OCI-LY7 (cell line): ENCODE measurements around the gene UGT1A4. TPM values are rescaled to one million over a fixed set of nuclear protein-coding genes. Genes with fewer than 3 reads are reported as not detected.

Experiments used
- BruUV-seq: library from RNA; stranded (reverse); fragments of 400-500 nt; replicated peaks from 2 replicates; lab custom pipeline; 2021; lab: Mats Ljungman, UMichigan
- CTCF ChIA-PET: fragments of 300-600 bp; sonication (Branson Sonifier 250); formaldehyde crosslinking; loops from one replicate; lab custom pipeline; 2022; ENCODE audit warnings: antibody characterized with exemption; ENCODE audit not compliant: unreplicated experiment; lab: Charles Lee
- POLR2A ChIA-PET: fragments of 300-600 bp; sonication (Branson Sonifier 250); formaldehyde crosslinking; loops from one replicate; lab custom pipeline; 2022; ENCODE audit warnings: antibody characterized with exemption; lab: Charles Lee
- DNase-seq: peaks from one replicate; pipeline ENCODE4 v3.0.0-alpha.2; 2015; ENCODE audit warnings: low spot score
- H2AFZ ChIP-seq: fragments of 200-600 bp; sonication (generic), shearing (Covaris generic); 2 replicates; pipeline ENCODE4 v1.6.1; 2014; ENCODE audit warnings: mild to moderate bottlenecking, antibody characterized with exemption, low read length, moderate library complexity
- H3K27ac ChIP-seq: fragments of 200-600 bp; sonication (generic); 2 replicates; pipeline ENCODE4 v1.5.1; 2014; ENCODE audit warnings: mixed run types, low read depth, mild to moderate bottlenecking, moderate library complexity, low read length, inconsistent platforms; ENCODE audit not compliant: poor library complexity, severe bottlenecking
- H3K36me3 ChIP-seq: fragments of 200-600 bp; sonication (generic); 2 replicates; pipeline ENCODE4 v1.6.1; 2014; ENCODE audit warnings: mild to moderate bottlenecking, antibody characterized with exemption, low read length, moderate library complexity, mixed read lengths; ENCODE audit not compliant: insufficient read depth
- H3K4me1 ChIP-seq: fragments of 200-600 bp; sonication (generic); 2 replicates; pipeline ENCODE4 v1.5.1; 2014; ENCODE audit warnings: mild to moderate bottlenecking, low read length; ENCODE audit not compliant: insufficient read depth, poor library complexity, severe bottlenecking
- H3K4me2 ChIP-seq: fragments of 200-600 bp; sonication (generic); 2 replicates; pipeline ENCODE4 v1.6.1; 2014; ENCODE audit warnings: mild to moderate bottlenecking, low read length
- H3K4me3 ChIP-seq: fragments of 200-600 bp; sonication (generic); 2 replicates; pipeline ENCODE4 v1.5.1; 2014; ENCODE audit warnings: mild to moderate bottlenecking, low read depth, low read length; ENCODE audit not compliant: poor library complexity, severe bottlenecking
- H3K79me2 ChIP-seq: fragments of 200-600 bp; sonication (generic); 2 replicates; pipeline ENCODE4 v1.6.1; 2016; ENCODE audit warnings: low read depth, mild to moderate bottlenecking, low read length, moderate library complexity, mixed read lengths; ENCODE audit not compliant: insufficient read depth
- H3K9me2 ChIP-seq: fragments of 200-600 bp; sonication (generic); 2 replicates; pipeline ENCODE4 v1.6.1; 2016; ENCODE audit warnings: mild to moderate bottlenecking, low read length, mixed read lengths; ENCODE audit not compliant: insufficient read depth
- H3K9me3 ChIP-seq: fragments of 200-600 bp; sonication (generic); 2 replicates; pipeline ENCODE4 v1.6.1; 2014; ENCODE audit warnings: mild to moderate bottlenecking, mixed run types, low read length, mixed read lengths
- H4K20me1 ChIP-seq: fragments of 200-600 bp; sonication (generic); 2 replicates; pipeline ENCODE4 v1.6.1; 2014; ENCODE audit warnings: mild to moderate bottlenecking, antibody characterized with exemption, low read length, moderate library complexity, mixed read lengths; ENCODE audit not compliant: insufficient read depth
- EZH2phosphoT487 ChIP-seq: fragments of 200-600 bp; sonication (generic); IDR thresholded peaks from 2 replicates; pipeline ENCODE4 v1.6.1; 2018; ENCODE audit warnings: low read depth, borderline replicate concordance, mild to moderate bottlenecking, mixed run types, antibody characterized with exemption, low read length, moderate library complexity, mixed read lengths
- intact Hi-C: fragments of 100-400 bp; cut with micrococcal nuclease; formaldehyde crosslinking; loops from one replicate; pipeline ENCODE4 v1.10.0; 2022; ENCODE audit not compliant: unreplicated experiment
- total RNA-seq, 2 experiments: library from RNA; depleted of rRNA in 1 of 2; stranded (reverse); fragments of >200 nt in 1 of 2; shearing (Covaris generic) in 1 of 2; gene quantifications; 2 replicates each; pipeline ENCODE4 v1.2.3, GENCODE V29; 2014 to 2022
- TF ChIP-seq, protein P1 (sequence below): fragments of 200-600 bp; sonication (generic); conservative IDR thresholded peaks from 2 replicates; pipeline ENCODE4 v1.5.1; 2014; ENCODE audit warnings: mild to moderate bottlenecking, antibody characterized with exemption, low read length, moderate library complexity, mixed read lengths

UGT1A4 gene
- total RNA-seq, 2 experiments from 2014 or later, result not detected

DNA sequence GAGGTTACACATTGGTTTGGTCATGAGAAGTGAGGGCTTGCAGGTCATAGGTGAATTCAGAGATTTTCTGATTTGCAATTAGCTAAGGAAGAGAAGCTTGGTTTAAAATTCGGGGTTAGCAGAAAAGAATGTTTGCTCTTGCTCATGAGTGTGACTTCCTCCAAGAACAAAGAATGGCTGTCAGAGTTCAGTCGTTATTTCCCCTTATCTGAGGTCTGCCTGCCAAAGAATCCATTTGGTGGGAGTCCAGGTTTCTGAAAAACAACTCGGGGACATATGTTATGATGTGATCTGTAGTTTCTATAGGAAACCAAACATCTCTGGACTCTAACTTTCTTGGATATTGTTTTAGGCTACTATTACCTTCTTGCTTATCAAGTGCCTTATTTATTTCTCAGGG, 29.0 kb upstream of the UGT1A4 start:
- POLR2A ChIA-PET, result no interaction called here
- Histone ChIP-seq H3K36me3 (no peaks in the 10 kb centered on the region), H3K4me1 (no peaks in the 10 kb centered on the region), H3K9me2 (no peaks in the 10 kb centered on the region), H3K79me2 (no peaks in the 10 kb centered on the region), H3K9me3 (no peaks in the 10 kb centered on the region), H3K4me3 (no peak overlapping the region), H3K27ac (no peak overlapping the region), H2AFZ (no peak overlapping the region), H4K20me1 (no peaks in the 10 kb centered on the region), H3K4me2 (no peak overlapping the region)
- TF ChIP-seq, protein P1, sequence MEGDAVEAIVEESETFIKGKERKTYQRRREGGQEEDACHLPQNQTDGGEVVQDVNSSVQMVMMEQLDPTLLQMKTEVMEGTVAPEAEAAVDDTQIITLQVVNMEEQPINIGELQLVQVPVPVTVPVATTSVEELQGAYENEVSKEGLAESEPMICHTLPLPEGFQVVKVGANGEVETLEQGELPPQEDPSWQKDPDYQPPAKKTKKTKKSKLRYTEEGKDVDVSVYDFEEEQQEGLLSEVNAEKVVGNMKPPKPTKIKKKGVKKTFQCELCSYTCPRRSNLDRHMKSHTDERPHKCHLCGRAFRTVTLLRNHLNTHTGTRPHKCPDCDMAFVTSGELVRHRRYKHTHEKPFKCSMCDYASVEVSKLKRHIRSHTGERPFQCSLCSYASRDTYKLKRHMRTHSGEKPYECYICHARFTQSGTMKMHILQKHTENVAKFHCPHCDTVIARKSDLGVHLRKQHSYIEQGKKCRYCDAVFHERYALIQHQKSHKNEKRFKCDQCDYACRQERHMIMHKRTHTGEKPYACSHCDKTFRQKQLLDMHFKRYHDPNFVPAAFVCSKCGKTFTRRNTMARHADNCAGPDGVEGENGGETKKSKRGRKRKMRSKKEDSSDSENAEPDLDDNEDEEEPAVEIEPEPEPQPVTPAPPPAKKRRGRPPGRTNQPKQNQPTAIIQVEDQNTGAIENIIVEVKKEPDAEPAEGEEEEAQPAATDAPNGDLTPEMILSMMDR, result no peak
- DNase-seq, result no peak
- no TSS peak for BruUV-seq
- intact Hi-C loops, result no loop called here
- CTCF ChIA-PET, result no interaction called here

DNA sequence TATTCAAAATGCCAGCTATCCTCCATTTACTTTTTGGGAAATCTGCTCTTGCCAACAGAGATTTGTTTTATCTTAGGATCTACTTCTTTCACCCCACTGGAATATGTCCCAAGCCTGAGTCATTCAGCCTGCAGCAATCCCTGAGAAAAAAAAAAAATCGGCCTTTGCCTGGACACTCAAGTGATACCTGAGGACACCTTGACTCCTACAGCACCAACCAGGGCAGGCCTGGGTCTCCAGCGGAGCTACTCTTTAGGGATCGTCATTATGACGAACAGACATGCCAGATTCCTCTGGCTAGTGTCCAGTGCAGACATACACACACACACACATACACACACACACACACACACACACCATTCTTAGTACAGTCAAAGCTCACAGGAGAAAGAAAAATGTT, 28.1 kb upstream of the UGT1A4 start:
- no peak for DNase-seq
- Histone ChIP-seq H3K79me2 (no peaks in the 10 kb centered on the region), H4K20me1 (no peaks in the 10 kb centered on the region), H3K4me2 (no peak overlapping the region), H3K27ac (no peak overlapping the region), H3K4me3 (no peak overlapping the region), H3K9me2 (no peaks in the 10 kb centered on the region), H3K36me3 (no peaks in the 10 kb centered on the region), H2AFZ (no peak overlapping the region), H3K4me1 (no peaks in the 10 kb centered on the region), H3K9me3 (no peaks in the 10 kb centered on the region)
- intact Hi-C loops, result no loop called here
- no TSS peak for BruUV-seq
- no peak for TF ChIP-seq EZH2phosphoT487
- TF ChIP-seq, protein P1, result no peak
- ChIA-PET POLR2A (interaction anchor here (0.9 kb wide), 1 partner anchor 67 kb away, joined by 3 read pairs; no protein-coding TSS in a partner anchor), CTCF (no interaction called here)

DNA sequence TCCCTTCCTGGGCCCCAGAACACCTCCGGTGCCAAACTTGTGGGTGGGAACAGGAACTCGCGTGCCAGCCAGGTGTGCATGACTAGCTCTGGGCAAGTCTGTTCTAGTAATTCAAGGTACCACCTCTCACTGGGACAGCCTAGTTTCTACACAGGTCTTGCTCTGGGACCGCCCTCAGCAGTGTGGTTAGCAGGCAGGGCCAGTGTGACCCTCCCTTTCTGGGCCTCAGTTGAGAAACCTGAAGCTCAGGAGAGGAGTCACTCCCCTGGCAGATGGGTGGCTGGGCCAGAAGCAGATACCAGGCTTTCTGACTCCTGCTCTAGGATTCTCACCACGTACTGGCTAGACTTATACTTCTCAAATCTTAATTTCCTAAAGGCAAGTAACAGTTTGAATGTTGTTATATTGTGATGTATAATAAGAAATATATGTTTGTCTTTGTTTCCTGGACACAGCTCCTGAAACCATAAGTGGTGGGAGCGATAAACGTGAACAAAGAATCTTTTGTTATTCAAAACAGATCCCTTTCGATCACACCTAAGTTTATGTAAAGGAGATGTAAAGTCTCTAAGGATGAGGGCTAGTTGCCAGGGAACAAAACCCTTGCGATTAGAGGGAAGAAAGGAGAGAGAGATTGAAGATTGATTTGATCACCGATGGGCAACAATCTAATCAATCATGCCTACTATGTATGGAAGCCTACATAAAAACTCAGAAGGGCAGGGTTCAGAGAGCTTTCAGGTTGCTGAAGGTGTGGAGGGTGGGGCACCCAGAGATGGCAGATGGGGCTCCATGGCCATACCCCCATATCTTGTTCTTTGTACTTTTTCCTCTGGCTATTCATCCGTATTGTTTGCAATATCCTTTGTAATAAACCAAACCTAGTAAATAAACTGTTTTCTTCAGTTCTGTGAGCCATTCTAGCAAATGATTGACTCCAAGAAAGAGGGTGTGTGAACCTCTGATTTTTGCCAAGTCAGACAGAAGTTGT, 26.8 kb upstream of the UGT1A4 start:
- intact Hi-C loops, result no loop called here
- Histone ChIP-seq H3K27ac (no peak overlapping the region), H3K9me2 (no peaks in the 10 kb centered on the region), H2AFZ (no peak overlapping the region), H3K9me3 (no peaks in the 10 kb centered on the region), H3K79me2 (no peaks in the 10 kb centered on the region), H3K4me3 (no peak overlapping the region), H3K36me3 (no peaks in the 10 kb centered on the region), H3K4me1 (no peaks in the 10 kb centered on the region), H3K4me2 (no peak overlapping the region), H4K20me1 (no peaks in the 10 kb centered on the region)
- TF ChIP-seq, protein P1, result no peak
- no peak for TF ChIP-seq EZH2phosphoT487
- POLR2A ChIA-PET, result no interaction called here
- DNase-seq, result no peak
- BruUV-seq, result no TSS peak
- CTCF ChIA-PET, result no interaction called here
